CD4-positive, alpha-beta memory T cell (primary cell): ENCODE data around the gene TBC1D3G. TPM values are rescaled to one million over a fixed set of nuclear protein-coding genes. Genes with fewer than 3 reads are reported as not detected.
"Not testable (repeated sequence)": the region's sequence is repeated elsewhere in the genome, so short reads cannot be mapped to it uniquely, and the experiment has no call there.

Source experiments
- CTCF ChIA-PET: fragments of 350-600 bp; sonication (Branson Sonifier 250); formaldehyde crosslinking; loops from one replicate; lab custom pipeline; 2021; ENCODE audit warnings: inconsistent platforms; ENCODE audit not compliant: partially characterized antibody; lab: Charles Lee
- POLR2A ChIA-PET: fragments of 350-600 bp; sonication (Branson Sonifier 250); formaldehyde crosslinking; loops from one replicate; lab custom pipeline; 2021; ENCODE audit not compliant: partially characterized antibody; lab: Charles Lee
- DNase-seq, 5 donors: peaks; one replicate each; pipeline versions ENCODE4 v3.0.0 to v3.0.0-alpha.2; 2020 to 2022; ENCODE audit warnings: mixed read lengths in 1 of 5
- H3K27ac ChIP-seq: one replicate; pipeline ENCODE4 v1.7.0; 2013; ENCODE audit warnings: low read depth, low read length
- H3K27me3 ChIP-seq: 2 replicates; pipeline ENCODE4 v1.7.0; 2013; ENCODE audit warnings: mild to moderate bottlenecking, low read length, moderate library complexity; ENCODE audit not compliant: insufficient read depth
- H3K36me3 ChIP-seq: 2 replicates; pipeline ENCODE4 v1.7.0; 2013; ENCODE audit warnings: mild to moderate bottlenecking, low read length, moderate library complexity; ENCODE audit not compliant: insufficient read depth
- H3K4me1 ChIP-seq: 2 replicates; pipeline ENCODE4 v1.7.0; 2013; ENCODE audit warnings: mild to moderate bottlenecking, low read length, moderate library complexity; ENCODE audit not compliant: insufficient read depth
- H3K4me3 ChIP-seq, 2 donors: one replicate each; pipeline ENCODE4 v1.7.0; 2013; ENCODE audit warnings: low read length in 2 of 2, mild to moderate bottlenecking in 1 of 2
- H3K9me3 ChIP-seq, 2 donors: one replicate each; pipeline ENCODE4 v1.7.0; 2013; ENCODE audit warnings: low read length in 2 of 2, control low read depth in 1 of 2; ENCODE audit not compliant: control insufficient read depth in 1 of 2
- H3K27ac Mint-ChIP-seq, 7 donors: one replicate each; pipeline ENCODE4 v1.8.0; 2020 to 2021; ENCODE audit warnings: mixed read lengths in 7 of 7, mild to moderate bottlenecking in 6 of 7, inconsistent platforms in 3 of 7, moderate library complexity in 3 of 7
- H3K27me3 Mint-ChIP-seq, 2 donors: one replicate each; pipeline ENCODE4 v1.8.0; 2020 to 2021; ENCODE audit warnings: mixed read lengths in 2 of 2
- H3K36me3 Mint-ChIP-seq, 2 donors: one replicate each; pipeline ENCODE4 v1.8.0; 2020 to 2021; ENCODE audit warnings: mixed read lengths in 2 of 2, inconsistent platforms in 1 of 2, mild to moderate bottlenecking in 1 of 2
- H3K4me1 Mint-ChIP-seq, 4 donors: one replicate each; pipeline ENCODE4 v1.8.0; 2020 to 2021; ENCODE audit warnings: mixed read lengths in 4 of 4, mild to moderate bottlenecking in 1 of 4
- H3K4me3 Mint-ChIP-seq, 8 donors: one replicate each; pipeline ENCODE4 v1.8.0; 2020 to 2021; ENCODE audit warnings: mixed read lengths in 8 of 8, mild to moderate bottlenecking in 7 of 8, moderate library complexity in 6 of 8, inconsistent platforms in 3 of 8
- H3K9me3 Mint-ChIP-seq, 8 donors: one replicate each; pipeline ENCODE4 v1.8.0; 2020 to 2021; ENCODE audit warnings: mixed read lengths in 8 of 8, mild to moderate bottlenecking in 5 of 8, inconsistent platforms in 3 of 8, moderate library complexity in 1 of 8
- intact Hi-C: fragments of 100-400 bp; cut with micrococcal nuclease; formaldehyde crosslinking; loops from one replicate; pipeline ENCODE4 v1.15.1; 2023
- polyA plus RNA-seq, 2 donors: library from polyadenylated mRNA; unstranded; fragments of 300-500 nt; fragmentation: Illumina TruSeq; gene quantifications; one replicate each; pipeline ENCODE4 v1.2.3, GENCODE V29; 2021
- total RNA-seq, 2 experiments: library from RNA; stranded (reverse); gene quantifications; one replicate each; pipeline ENCODE4 v1.2.3, GENCODE V29; 2021

Gene TBC1D3G
- total RNA-seq (not detected), polyA plus RNA-seq (not detected)

GRCh38 chr17:36323584-36323983, at the start of gene TBC1D3G:
TBC1D3G (plus strand) TSS chr17:36323884; CDS start chr17:36325412, 1,528 bp downstream.
- H3K36me3 ChIP-seq, H3K4me3 Mint-ChIP-seq, POLR2A ChIA-PET, CTCF ChIA-PET, H3K9me3 Mint-ChIP-seq, H3K4me1 Mint-ChIP-seq, DNase-seq, H3K27me3 Mint-ChIP-seq, H3K36me3 Mint-ChIP-seq, H3K27me3 ChIP-seq, intact Hi-C loops, H3K9me3 ChIP-seq, H3K4me3 ChIP-seq, H3K4me1 ChIP-seq, H3K27ac Mint-ChIP-seq, H3K27ac ChIP-seq: not testable (repeated sequence)

DNA sequence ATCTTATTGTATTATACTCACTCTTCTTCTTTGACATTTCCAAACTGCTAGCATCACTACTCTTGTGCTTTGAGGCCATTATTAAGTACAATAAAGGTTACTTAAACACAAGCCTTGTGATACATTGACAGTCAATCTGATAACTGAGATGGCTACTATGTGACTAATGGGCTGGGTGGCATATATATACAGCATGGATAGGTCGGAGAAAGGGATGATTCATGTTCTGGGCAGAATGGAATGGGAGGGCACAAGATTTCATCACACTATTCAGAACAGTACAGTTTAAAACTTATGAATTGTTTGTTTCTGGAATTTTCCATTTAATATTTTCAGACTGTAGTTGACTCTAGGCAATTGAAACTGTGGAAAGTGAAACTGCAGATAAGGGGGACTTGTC, 40.4 kb upstream of the TBC1D3G start:
- H3K4me3 ChIP-seq, H3K27me3 ChIP-seq, H3K9me3 Mint-ChIP-seq, H3K27ac ChIP-seq, H3K27ac Mint-ChIP-seq, H3K36me3 ChIP-seq, H3K4me3 Mint-ChIP-seq, H3K4me1 ChIP-seq, DNase-seq, POLR2A ChIA-PET, intact Hi-C loops, H3K9me3 ChIP-seq, H3K4me1 Mint-ChIP-seq, CTCF ChIA-PET, H3K36me3 Mint-ChIP-seq, H3K27me3 Mint-ChIP-seq: not testable (repeated sequence)

DNA sequence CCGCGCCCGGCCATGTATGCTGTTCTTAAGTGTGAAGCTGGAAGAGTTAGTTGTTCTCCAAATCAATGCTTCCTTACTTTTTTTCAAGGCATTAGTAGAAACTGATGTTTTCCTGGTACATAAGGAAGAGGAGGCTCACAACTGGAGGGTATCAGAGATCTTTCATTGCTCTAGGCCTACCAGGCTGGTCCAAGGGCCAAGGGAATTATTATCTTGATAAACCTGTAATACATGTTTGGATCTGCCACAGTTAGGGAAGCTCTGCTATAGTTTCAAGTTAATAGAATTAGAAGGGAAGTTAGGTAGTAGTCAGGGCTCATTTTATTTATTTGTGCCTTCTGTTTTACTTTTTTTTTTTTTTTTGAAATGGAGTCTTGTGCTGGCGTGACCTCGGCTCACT, 39.5 kb upstream of the TBC1D3G start:
- H3K9me3 ChIP-seq, POLR2A ChIA-PET, H3K36me3 ChIP-seq, H3K4me1 ChIP-seq, H3K9me3 Mint-ChIP-seq, intact Hi-C loops, H3K27ac Mint-ChIP-seq, H3K27me3 Mint-ChIP-seq, H3K4me3 Mint-ChIP-seq, H3K4me1 Mint-ChIP-seq, H3K27me3 ChIP-seq, H3K36me3 Mint-ChIP-seq, H3K27ac ChIP-seq, CTCF ChIA-PET, H3K4me3 ChIP-seq, DNase-seq: not testable (repeated sequence)

DNA sequence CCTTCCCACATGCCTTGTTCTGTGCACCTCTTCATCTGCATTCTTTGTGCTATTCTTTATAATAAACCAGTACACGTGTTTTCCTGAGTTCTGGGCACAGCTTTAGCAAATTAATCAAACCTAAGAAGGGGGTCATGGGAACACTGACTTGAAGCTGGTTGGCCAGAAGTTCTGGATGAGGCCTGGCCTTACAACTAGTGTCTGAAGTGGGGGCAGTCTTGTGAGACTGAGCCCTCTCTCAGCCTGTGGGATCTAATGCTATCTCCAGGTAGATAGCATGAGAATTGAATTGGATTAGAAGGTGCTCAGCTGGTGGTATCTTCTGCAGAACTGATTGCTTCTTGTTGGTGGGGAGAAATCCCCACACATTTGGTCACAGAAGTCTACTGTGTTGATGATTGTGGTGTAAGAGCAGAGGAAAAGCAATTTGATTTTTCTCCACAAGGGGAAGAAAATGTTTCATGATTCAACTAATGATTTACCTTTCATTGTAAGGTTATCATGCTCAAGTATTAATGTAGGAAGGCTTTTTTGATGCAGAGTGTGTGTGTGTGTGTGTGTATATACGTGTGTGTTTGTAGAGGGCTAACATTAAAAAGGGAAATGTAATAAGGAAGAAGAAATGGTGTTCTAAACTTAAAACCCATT, 33.6 kb upstream of the TBC1D3G start:
- H3K4me1 ChIP-seq, H3K4me3 ChIP-seq, H3K9me3 Mint-ChIP-seq, POLR2A ChIA-PET, H3K4me1 Mint-ChIP-seq, DNase-seq, H3K27me3 Mint-ChIP-seq, H3K4me3 Mint-ChIP-seq, H3K36me3 ChIP-seq, H3K27ac ChIP-seq, intact Hi-C loops, H3K27me3 ChIP-seq, H3K36me3 Mint-ChIP-seq, H3K27ac Mint-ChIP-seq, CTCF ChIA-PET, H3K9me3 ChIP-seq: not testable (repeated sequence)

GRCh38 chr17:36295161-36295560, 28.5 kb upstream of the TBC1D3G start:
- H3K27ac ChIP-seq, H3K27me3 Mint-ChIP-seq, H3K4me3 Mint-ChIP-seq, CTCF ChIA-PET, H3K4me1 Mint-ChIP-seq, DNase-seq, H3K27me3 ChIP-seq, intact Hi-C loops, H3K27ac Mint-ChIP-seq, H3K36me3 Mint-ChIP-seq, POLR2A ChIA-PET, H3K4me1 ChIP-seq, H3K4me3 ChIP-seq, H3K9me3 Mint-ChIP-seq, H3K9me3 ChIP-seq, H3K36me3 ChIP-seq: not testable (repeated sequence)

- H3K27ac ChIP-seq, intact Hi-C loops, H3K27ac Mint-ChIP-seq, H3K4me1 Mint-ChIP-seq, POLR2A ChIA-PET, CTCF ChIA-PET, H3K36me3 ChIP-seq, H3K9me3 ChIP-seq, H3K4me1 ChIP-seq, H3K4me3 ChIP-seq, H3K27me3 ChIP-seq, H3K4me3 Mint-ChIP-seq, DNase-seq, H3K36me3 Mint-ChIP-seq, H3K9me3 Mint-ChIP-seq, H3K27me3 Mint-ChIP-seq: not testable (repeated sequence)
These were observed 7.9 kb upstream of the TBC1D3G start for GRCh38 chr17:36315736-36316135.

GRCh38 chr17:36362496-36362895, 38.8 kb downstream of the TBC1D3G start:
- H3K9me3 ChIP-seq, H3K27ac ChIP-seq, H3K36me3 Mint-ChIP-seq, POLR2A ChIA-PET, H3K9me3 Mint-ChIP-seq, CTCF ChIA-PET, H3K4me3 Mint-ChIP-seq, H3K27me3 Mint-ChIP-seq, H3K4me1 Mint-ChIP-seq, intact Hi-C loops, H3K27me3 ChIP-seq, H3K4me3 ChIP-seq, DNase-seq, H3K36me3 ChIP-seq, H3K27ac Mint-ChIP-seq, H3K4me1 ChIP-seq: not testable (repeated sequence)

GRCh38 chr17:36375938-36376337, 52.3 kb downstream of the TBC1D3G start:
- H3K4me3 Mint-ChIP-seq, H3K27me3 ChIP-seq, CTCF ChIA-PET, H3K4me3 ChIP-seq, H3K9me3 Mint-ChIP-seq, H3K27ac Mint-ChIP-seq, H3K36me3 ChIP-seq, DNase-seq, H3K36me3 Mint-ChIP-seq, POLR2A ChIA-PET, H3K4me1 Mint-ChIP-seq, H3K27me3 Mint-ChIP-seq, intact Hi-C loops, H3K4me1 ChIP-seq, H3K27ac ChIP-seq, H3K9me3 ChIP-seq: not testable (repeated sequence)
